Loucy (cell line): Measurements from ENCODE around the gene EBP.

ENCODE experiments used
- EZH2phosphoT487 ChIP-seq: fragments of 200-600 bp; IDR thresholded peaks from 2 replicates; pipeline ENCODE4 v1.6.1; 2018; ENCODE audit warnings: antibody characterized with exemption, mild to moderate bottlenecking, moderate library complexity, borderline replicate concordance
- TF ChIP-seq, protein P1 (sequence below): fragments of 200-600 bp; sonication (generic); conservative IDR thresholded peaks from 2 replicates; pipeline ENCODE4 v1.5.1; 2014; ENCODE audit warnings: mild to moderate bottlenecking, antibody characterized with exemption, low read length

DNA sequence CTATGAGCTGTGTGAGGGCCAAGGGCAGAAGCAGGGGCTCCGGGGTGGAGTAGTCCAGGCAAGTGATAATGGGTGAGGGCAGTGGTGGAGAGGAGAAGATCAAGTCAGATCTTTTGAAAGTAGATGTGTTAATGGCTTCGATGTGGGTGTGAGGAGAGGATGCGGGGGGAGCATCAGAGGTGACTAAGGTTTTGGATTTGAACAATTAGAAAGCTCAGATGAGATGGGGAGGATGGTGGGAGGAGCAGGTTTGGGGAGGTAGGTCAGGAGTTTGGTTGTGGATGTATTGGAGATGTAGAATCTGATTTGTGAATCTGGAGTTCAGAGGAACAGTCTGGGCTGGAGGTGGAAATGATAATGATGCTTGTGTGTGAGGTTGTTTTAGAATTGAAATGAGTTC lies 41.0 kb upstream of the EBP start:
- TF ChIP-seq, protein P1, sequence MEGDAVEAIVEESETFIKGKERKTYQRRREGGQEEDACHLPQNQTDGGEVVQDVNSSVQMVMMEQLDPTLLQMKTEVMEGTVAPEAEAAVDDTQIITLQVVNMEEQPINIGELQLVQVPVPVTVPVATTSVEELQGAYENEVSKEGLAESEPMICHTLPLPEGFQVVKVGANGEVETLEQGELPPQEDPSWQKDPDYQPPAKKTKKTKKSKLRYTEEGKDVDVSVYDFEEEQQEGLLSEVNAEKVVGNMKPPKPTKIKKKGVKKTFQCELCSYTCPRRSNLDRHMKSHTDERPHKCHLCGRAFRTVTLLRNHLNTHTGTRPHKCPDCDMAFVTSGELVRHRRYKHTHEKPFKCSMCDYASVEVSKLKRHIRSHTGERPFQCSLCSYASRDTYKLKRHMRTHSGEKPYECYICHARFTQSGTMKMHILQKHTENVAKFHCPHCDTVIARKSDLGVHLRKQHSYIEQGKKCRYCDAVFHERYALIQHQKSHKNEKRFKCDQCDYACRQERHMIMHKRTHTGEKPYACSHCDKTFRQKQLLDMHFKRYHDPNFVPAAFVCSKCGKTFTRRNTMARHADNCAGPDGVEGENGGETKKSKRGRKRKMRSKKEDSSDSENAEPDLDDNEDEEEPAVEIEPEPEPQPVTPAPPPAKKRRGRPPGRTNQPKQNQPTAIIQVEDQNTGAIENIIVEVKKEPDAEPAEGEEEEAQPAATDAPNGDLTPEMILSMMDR = no peak
- no peak for TF ChIP-seq EZH2phosphoT487
